ENCODE data around the gene SCUBE1.

SCUBE1 gene

GRCh38 chr22:43240614-43241013, 102.6 kb downstream of the SCUBE1 start:
- no peak for TF ChIP-seq CTCF (conservative IDR thresholded peaks at IDR 0.05; ENCODE audit: low read depth)
- CTCF ChIA-PET = interaction anchor here (0.5 kb wide), 1 partner anchor 9 kb away, joined by 3 read pairs; no protein-coding TSS in a partner anchor
- DNase-seq (ENCODE audit: low spot score) = no peak
- POLR2A ChIA-PET (ENCODE audit: low non-redundant PET) = no interaction called here
- no peak overlapping the region for H3K27ac ChIP-seq

GRCh38 chr22:43239956-43240355, 103.2 kb downstream of the SCUBE1 start:
- DNase-seq (ENCODE audit: low spot score) = no peak
- ChIA-PET CTCF (interaction anchor here (0.5 kb wide), 1 partner anchor 9 kb away, joined by 3 read pairs; no protein-coding TSS in a partner anchor), POLR2A (ENCODE audit: low non-redundant PET) (no interaction called here)
- no peak for TF ChIP-seq CTCF (conservative IDR thresholded peaks at IDR 0.05; ENCODE audit: low read depth)
- H3K27ac ChIP-seq = no peak overlapping the region

- TF ChIP-seq CTCF (conservative IDR thresholded peaks at IDR 0.05; ENCODE audit: low read depth) = no peak
- H3K27ac ChIP-seq = no peak overlapping the region
- ChIA-PET CTCF (no interaction called here), POLR2A (ENCODE audit: low non-redundant PET) (no interaction called here)
- no peak for DNase-seq (ENCODE audit: low spot score)
Observed at GRCh38 chr22:43239193-43239780, 103.9 kb downstream of the SCUBE1 start.

GRCh38 chr22:43238526-43239006, 104.6 kb downstream of the SCUBE1 start:
- TF ChIP-seq CTCF (conservative IDR thresholded peaks at IDR 0.05; ENCODE audit: low read depth) = no peak
- DNase-seq (ENCODE audit: low spot score) = no peak
- ChIA-PET POLR2A (ENCODE audit: low non-redundant PET) (no interaction called here), CTCF (no interaction called here)
- no peak overlapping the region for H3K27ac ChIP-seq

GRCh38 chr22:43237280-43237679, 105.9 kb downstream of the SCUBE1 start:
- ChIA-PET CTCF (no interaction called here), POLR2A (ENCODE audit: low non-redundant PET) (no interaction called here)
- no peak for DNase-seq (ENCODE audit: low spot score)
- no peak overlapping the region for H3K27ac ChIP-seq
- TF ChIP-seq CTCF (conservative IDR thresholded peaks at IDR 0.05; ENCODE audit: low read depth) = no peak

- no peak for DNase-seq (ENCODE audit: low spot score)
- no peak for TF ChIP-seq CTCF (conservative IDR thresholded peaks at IDR 0.05; ENCODE audit: low read depth)
- POLR2A ChIA-PET (ENCODE audit: low non-redundant PET) = no interaction called here
- H3K27ac ChIP-seq = no peak overlapping the region
- CTCF ChIA-PET = no interaction called here
Observed at GRCh38 chr22:43236411-43237166, 106.6 kb downstream of the SCUBE1 start.
